ENCODE results near the gene RNF213.

The RNF213 gene

GRCh38 chr17:80431246-80432195, 170.9 kb downstream of the RNF213 start:
- DNase-seq, result no peak
- TF ChIP-seq CTCF (IDR thresholded peaks at IDR 0.05; ENCODE audit: low read depth, low read length), result no peak
- H3K4me3 ChIP-seq (ENCODE audit: low read depth, low read length), result no peak overlapping the region
- no peak overlapping the region for H3K27ac ChIP-seq
- H3K27me3 ChIP-seq (ENCODE audit: insufficient read depth, low read depth, severe bottlenecking), result no peaks in the 10 kb centered on the region
- H3K9me3 ChIP-seq (ENCODE audit: severe bottlenecking), result no peaks in the 10 kb centered on the region
- H3K36me3 ChIP-seq, result no peaks in the 10 kb centered on the region; the same call in 1 of the 2 replicates

GRCh38 chr17:80432350-80432955, 171.8 kb downstream of the RNF213 start:
- TF ChIP-seq CTCF (IDR thresholded peaks at IDR 0.05; ENCODE audit: low read depth, low read length), result no peak
- no peaks in the 10 kb centered on the region for H3K27me3 ChIP-seq (ENCODE audit: insufficient read depth, low read depth, severe bottlenecking)
- no peaks in the 10 kb centered on the region; the same call in 1 of the 2 replicates for H3K36me3 ChIP-seq
- no peaks in the 10 kb centered on the region for H3K9me3 ChIP-seq (ENCODE audit: severe bottlenecking)
- no peak for DNase-seq
- H3K27ac ChIP-seq, result no peak overlapping the region
- H3K4me3 ChIP-seq (ENCODE audit: low read depth, low read length), result no peak overlapping the region

- Histone ChIP-seq H3K9me3 (ENCODE audit: severe bottlenecking) (no peaks in the 10 kb centered on the region), H3K27me3 (ENCODE audit: insufficient read depth, low read depth, severe bottlenecking) (no peaks in the 10 kb centered on the region), H3K4me3 (ENCODE audit: low read depth, low read length) (no peak overlapping the region), H3K27ac (no peak overlapping the region), H3K36me3 (no peaks in the 10 kb centered on the region; the same call in 1 of the 2 replicates)
- TF ChIP-seq CTCF (IDR thresholded peaks at IDR 0.05; ENCODE audit: low read depth, low read length), result 0 out of 2 replicates have a peak, but pooled peaks have one; percentile 9
- DNase-seq, result peak; percentile 49
Measured at GRCh38 chr17:80432961-80433550, 172.4 kb downstream of the RNF213 start.

GRCh38 chr17:80433916-80434666, 173.4 kb downstream of the RNF213 start:
- Histone ChIP-seq H3K36me3 (no peaks in the 10 kb centered on the region), H3K27ac (no peak overlapping the region), H3K4me3 (ENCODE audit: low read depth, low read length) (no peak overlapping the region), H3K9me3 (ENCODE audit: severe bottlenecking) (no peaks in the 10 kb centered on the region), H3K27me3 (ENCODE audit: insufficient read depth, low read depth, severe bottlenecking) (no peaks in the 10 kb centered on the region)
- no peak for TF ChIP-seq CTCF (IDR thresholded peaks at IDR 0.05; ENCODE audit: low read depth, low read length)
- no peak for DNase-seq

GRCh38 chr17:80437532-80437931, 176.9 kb downstream of the RNF213 start:
- no peaks in the 10 kb centered on the region for H3K36me3 ChIP-seq
- no peaks in the 10 kb centered on the region for H3K27me3 ChIP-seq (ENCODE audit: insufficient read depth, low read depth, severe bottlenecking)
- no peak overlapping the region for H3K4me3 ChIP-seq (ENCODE audit: low read depth, low read length)
- no peak for TF ChIP-seq CTCF (IDR thresholded peaks at IDR 0.05; ENCODE audit: low read depth, low read length)
- no peak for DNase-seq
- no peak overlapping the region for H3K27ac ChIP-seq
- H3K9me3 ChIP-seq (ENCODE audit: severe bottlenecking), result no peaks in the 10 kb centered on the region
